HCT116 (cell line): ENCODE measurements around the gene DNAJB13. TPM values are rescaled to one million over a fixed set of nuclear protein-coding genes. Genes with fewer than 3 reads are reported as not detected.

Experiments
- ATAC-seq: fragments of 200-7000 bp; cut with Tn5 transposase; 2 replicates; pipeline ENCODE4 v1.9.1; 2020; ENCODE audit warnings: mild to moderate bottlenecking, moderate library complexity
- BruUV-seq: library from RNA; stranded (reverse); fragments of 400-500 nt; replicated peaks from 2 replicates; lab custom pipeline; 2021; lab: Mats Ljungman, UMichigan
- CTCF ChIA-PET: fragments of 300-600 bp; sonication (Branson Sonifier 250); formaldehyde crosslinking; loops from one replicate; lab custom pipeline; 2021; ENCODE audit warnings: antibody characterized with exemption; lab: Charles Lee
- POLR2A ChIA-PET: fragments of 300-600, 350-600 bp; sonication (Branson Sonifier 250); formaldehyde crosslinking; loops from one replicate; lab custom pipeline; 2021; ENCODE audit warnings: antibody characterized with exemption; lab: Charles Lee
- RAD21 ChIA-PET, 2 experiments: fragments of 300-600 bp; sonication (Branson Sonifier 250); formaldehyde crosslinking; loops; one replicate each; lab custom pipeline; 2023; ENCODE audit warnings: low total read pairs in 2 of 2; ENCODE audit not compliant: uncharacterized antibody in 2 of 2, unreplicated experiment in 2 of 2, low non-redundant PET in 1 of 2; lab: Charles Lee
- DNase-seq: peaks from one replicate; pipeline ENCODE4 v3.0.0-alpha.2; 2010; ENCODE audit warnings: low read depth, low spot score
- H2AFZ ChIP-seq: fragments of 200-600 bp; shearing (Covaris generic), sonication (generic); 2 replicates; pipeline ENCODE4 v1.6.1; 2017; ENCODE audit warnings: low read depth, mixed run types, mixed read lengths, antibody characterized with exemption, low read length; ENCODE audit not compliant: poor library complexity, severe bottlenecking
- H3K27ac ChIP-seq: 2 replicates; pipeline ENCODE4 v1.5.1; 2012; ENCODE audit warnings: low read depth, low read length
- H3K27me3 ChIP-seq: fragments of 200-600 bp; sonication (generic); 2 replicates; pipeline ENCODE4 v1.6.1; 2016; ENCODE audit warnings: mixed run types, low read length, mixed read lengths; ENCODE audit not compliant: insufficient read depth
- H3K36me3 ChIP-seq, 2 experiments: fragments of 200-500 bp in 1 of 2; fragments of 200-600 bp in 1 of 2; sonication (Bioruptor generic) in 1 of 2; sonication (generic) in 1 of 2; 2 replicates each; pipeline versions ENCODE4 v1.5.1 to v1.6.1; 2014 to 2016; ENCODE audit warnings: low read length in 2 of 2, inconsistent platforms in 1 of 2, mixed read lengths in 1 of 2, mixed run types in 1 of 2; ENCODE audit not compliant: insufficient read depth in 2 of 2, control insufficient read depth in 1 of 2
- H3K4me1 ChIP-seq, 2 experiments: fragments of 200-600 bp in 1 of 2; sonication (generic) in 1 of 2; 2 replicates each; pipeline versions ENCODE4 v1.5.1 to v1.6.1; 2012 to 2017; ENCODE audit warnings: low read length in 2 of 2, inconsistent platforms in 1 of 2, mild to moderate bottlenecking in 1 of 2, mixed read lengths in 1 of 2, mixed run types in 1 of 2, moderate library complexity in 1 of 2; ENCODE audit not compliant: insufficient read depth in 2 of 2, control insufficient read depth in 1 of 2
- H3K4me2 ChIP-seq: fragments of 200-600 bp; sonication (generic); 2 replicates; pipeline ENCODE4 v1.6.1; 2017; ENCODE audit warnings: mixed run types, low read length, mixed read lengths
- H3K4me3 ChIP-seq, 2 experiments: fragments of 200-600 bp in 1 of 2; sonication (generic) in 1 of 2; replicated peaks in 1 of 2; 2 replicates each; pipeline ENCODE4 v1.5.1; 2011 to 2016; ENCODE audit warnings: low read length in 2 of 2, control low read depth in 1 of 2, low read depth in 1 of 2, mild to moderate bottlenecking in 1 of 2, mixed read lengths in 1 of 2, mixed run types in 1 of 2
- H3K79me2 ChIP-seq: fragments of 200-600 bp; sonication (generic); 2 replicates; pipeline ENCODE4 v1.6.1; 2017; ENCODE audit warnings: mild to moderate bottlenecking, mixed run types, low read length, moderate library complexity, mixed read lengths; ENCODE audit not compliant: insufficient read depth
- H3K9ac ChIP-seq: fragments of 200-600 bp; sonication (generic); 2 replicates; pipeline ENCODE4 v1.6.1; 2016; ENCODE audit warnings: low read length, mixed read lengths
- H3K9me2 ChIP-seq: fragments of 200-600 bp; sonication (generic), shearing (Covaris generic); 2 replicates; pipeline ENCODE4 v1.6.1; 2017; ENCODE audit warnings: mixed run types, mild to moderate bottlenecking, moderate library complexity; ENCODE audit not compliant: insufficient read depth
- H3K9me3 ChIP-seq, 2 experiments: fragments of 200-500 bp in 1 of 2; fragments of 200-600 bp in 1 of 2; sonication (Bioruptor generic) in 1 of 2; sonication (generic) in 1 of 2; 2 replicates each; pipeline ENCODE4 v1.6.1; 2014 to 2017; ENCODE audit warnings: low read length in 2 of 2, mixed read lengths in 2 of 2, inconsistent platforms in 1 of 2, low read depth in 1 of 2, mild to moderate bottlenecking in 1 of 2, mixed run types in 1 of 2, moderate library complexity in 1 of 2; ENCODE audit not compliant: control insufficient read depth in 1 of 2, insufficient read depth in 1 of 2
- H4K20me1 ChIP-seq: fragments of 200-600 bp; sonication (generic), shearing (Covaris generic); 2 replicates; pipeline ENCODE4 v1.6.1; 2017; ENCODE audit warnings: mixed run types, mild to moderate bottlenecking, moderate library complexity; ENCODE audit not compliant: insufficient read depth
- CBX3 ChIP-seq: IDR thresholded peaks from 2 replicates; pipeline ENCODE4 v1.6.1; 2012; ENCODE audit warnings: low read depth
- EGR1 ChIP-seq: IDR thresholded peaks from 2 replicates; pipeline ENCODE4 v1.6.1; 2012; ENCODE audit warnings: low read depth
- EZH2 ChIP-seq: fragments of 200-600 bp; sonication (generic); IDR thresholded peaks from 2 replicates; pipeline ENCODE4 v1.6.1; 2017; ENCODE audit warnings: antibody characterized with exemption, mixed run types
- EZH2phosphoT487 ChIP-seq: fragments of 200-600 bp; IDR thresholded peaks from 2 replicates; pipeline ENCODE4 v1.6.1; 2018; ENCODE audit warnings: antibody characterized with exemption, borderline replicate concordance
- JUND ChIP-seq: IDR thresholded peaks from 2 replicates; pipeline ENCODE4 v1.6.1; 2012
- POLR2A ChIP-seq: IDR thresholded peaks from 2 replicates; pipeline ENCODE4 v1.7.0; 2011; ENCODE audit warnings: borderline replicate concordance; ENCODE audit not compliant: insufficient read depth, insufficient read length; ENCODE audit errors: extremely low read depth
- RAD21 ChIP-seq: IDR thresholded peaks from 2 replicates; pipeline ENCODE4 v1.6.1; 2012; ENCODE audit warnings: low read depth, mild to moderate bottlenecking
- TCF7L2 ChIP-seq: IDR thresholded peaks from 2 replicates; pipeline ENCODE4 v1.7.0; 2011; ENCODE audit warnings: borderline replicate concordance, inconsistent platforms; ENCODE audit not compliant: insufficient read depth, insufficient read length; ENCODE audit errors: extremely low read depth
- ZFX ChIP-seq: fragments of 450-650 bp; IDR thresholded peaks from 2 replicates; pipeline ENCODE4 v1.6.1; 2017
- intact Hi-C: fragments of 100-400 bp; cut with micrococcal nuclease; formaldehyde crosslinking; loops from 2 replicates; pipeline ENCODE4 v1.10.0; 2022
- total RNA-seq: library from RNA; stranded (reverse); gene quantifications from one replicate; pipeline ENCODE4 v1.2.1, GENCODE V29; 2021; ENCODE audit not compliant: unreplicated experiment
- TF ChIP-seq, protein P1 (sequence below): IDR thresholded peaks from 2 replicates; pipeline ENCODE4 v1.6.1; 2012; ENCODE audit warnings: low read depth
- TF ChIP-seq, protein P2 (sequence below): IDR thresholded peaks from 2 replicates; pipeline ENCODE4 v1.6.1; 2011; ENCODE audit warnings: mild to moderate bottlenecking, low read length, moderate library complexity; ENCODE audit not compliant: insufficient replicate concordance; ENCODE audit errors: extremely low read depth
- TF ChIP-seq, protein P3 (sequence below): IDR thresholded peaks from 2 replicates; pipeline ENCODE4 v1.6.1; 2012

The DNAJB13 gene
- total RNA-seq, 1 experiment from 2014 or later = 0.22 TPM

DNA sequence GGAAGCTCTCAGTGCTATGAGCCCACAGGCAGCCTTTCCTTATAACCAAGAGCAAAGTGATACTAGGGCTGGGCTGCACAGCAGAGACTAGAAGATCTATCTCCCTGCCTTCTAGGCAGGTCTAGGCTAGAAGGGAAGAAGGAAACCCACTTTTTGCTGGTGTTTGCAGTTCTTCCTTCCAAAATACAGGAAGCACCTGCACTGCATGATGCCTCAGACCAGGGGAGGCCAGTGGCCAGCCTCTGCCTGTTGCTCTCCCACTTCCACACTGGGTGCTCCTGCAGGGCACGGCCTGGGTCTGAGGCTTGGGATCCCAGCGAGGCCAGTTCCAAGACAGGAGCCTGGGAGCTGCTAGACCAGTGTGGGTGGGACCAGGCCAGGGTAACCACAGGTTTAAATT is 64.1 kb downstream of the DNAJB13 start (continued):
- TF ChIP-seq, protein P1, sequence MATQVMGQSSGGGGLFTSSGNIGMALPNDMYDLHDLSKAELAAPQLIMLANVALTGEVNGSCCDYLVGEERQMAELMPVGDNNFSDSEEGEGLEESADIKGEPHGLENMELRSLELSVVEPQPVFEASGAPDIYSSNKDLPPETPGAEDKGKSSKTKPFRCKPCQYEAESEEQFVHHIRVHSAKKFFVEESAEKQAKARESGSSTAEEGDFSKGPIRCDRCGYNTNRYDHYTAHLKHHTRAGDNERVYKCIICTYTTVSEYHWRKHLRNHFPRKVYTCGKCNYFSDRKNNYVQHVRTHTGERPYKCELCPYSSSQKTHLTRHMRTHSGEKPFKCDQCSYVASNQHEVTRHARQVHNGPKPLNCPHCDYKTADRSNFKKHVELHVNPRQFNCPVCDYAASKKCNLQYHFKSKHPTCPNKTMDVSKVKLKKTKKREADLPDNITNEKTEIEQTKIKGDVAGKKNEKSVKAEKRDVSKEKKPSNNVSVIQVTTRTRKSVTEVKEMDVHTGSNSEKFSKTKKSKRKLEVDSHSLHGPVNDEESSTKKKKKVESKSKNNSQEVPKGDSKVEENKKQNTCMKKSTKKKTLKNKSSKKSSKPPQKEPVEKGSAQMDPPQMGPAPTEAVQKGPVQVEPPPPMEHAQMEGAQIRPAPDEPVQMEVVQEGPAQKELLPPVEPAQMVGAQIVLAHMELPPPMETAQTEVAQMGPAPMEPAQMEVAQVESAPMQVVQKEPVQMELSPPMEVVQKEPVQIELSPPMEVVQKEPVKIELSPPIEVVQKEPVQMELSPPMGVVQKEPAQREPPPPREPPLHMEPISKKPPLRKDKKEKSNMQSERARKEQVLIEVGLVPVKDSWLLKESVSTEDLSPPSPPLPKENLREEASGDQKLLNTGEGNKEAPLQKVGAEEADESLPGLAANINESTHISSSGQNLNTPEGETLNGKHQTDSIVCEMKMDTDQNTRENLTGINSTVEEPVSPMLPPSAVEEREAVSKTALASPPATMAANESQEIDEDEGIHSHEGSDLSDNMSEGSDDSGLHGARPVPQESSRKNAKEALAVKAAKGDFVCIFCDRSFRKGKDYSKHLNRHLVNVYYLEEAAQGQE = no peak
- TF ChIP-seq POLR2A = no peak
- TF ChIP-seq EZH2 = no peak
- TF ChIP-seq EGR1 = no peak
- TF ChIP-seq TCF7L2 = no peak
- TF ChIP-seq EZH2phosphoT487 = no peak
- TF ChIP-seq, protein P2, sequence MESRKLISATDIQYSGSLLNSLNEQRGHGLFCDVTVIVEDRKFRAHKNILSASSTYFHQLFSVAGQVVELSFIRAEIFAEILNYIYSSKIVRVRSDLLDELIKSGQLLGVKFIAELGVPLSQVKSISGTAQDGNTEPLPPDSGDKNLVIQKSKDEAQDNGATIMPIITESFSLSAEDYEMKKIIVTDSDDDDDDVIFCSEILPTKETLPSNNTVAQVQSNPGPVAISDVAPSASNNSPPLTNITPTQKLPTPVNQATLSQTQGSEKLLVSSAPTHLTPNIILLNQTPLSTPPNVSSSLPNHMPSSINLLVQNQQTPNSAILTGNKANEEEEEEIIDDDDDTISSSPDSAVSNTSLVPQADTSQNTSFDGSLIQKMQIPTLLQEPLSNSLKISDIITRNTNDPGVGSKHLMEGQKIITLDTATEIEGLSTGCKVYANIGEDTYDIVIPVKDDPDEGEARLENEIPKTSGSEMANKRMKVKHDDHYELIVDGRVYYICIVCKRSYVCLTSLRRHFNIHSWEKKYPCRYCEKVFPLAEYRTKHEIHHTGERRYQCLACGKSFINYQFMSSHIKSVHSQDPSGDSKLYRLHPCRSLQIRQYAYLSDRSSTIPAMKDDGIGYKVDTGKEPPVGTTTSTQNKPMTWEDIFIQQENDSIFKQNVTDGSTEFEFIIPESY = no peak

DNA sequence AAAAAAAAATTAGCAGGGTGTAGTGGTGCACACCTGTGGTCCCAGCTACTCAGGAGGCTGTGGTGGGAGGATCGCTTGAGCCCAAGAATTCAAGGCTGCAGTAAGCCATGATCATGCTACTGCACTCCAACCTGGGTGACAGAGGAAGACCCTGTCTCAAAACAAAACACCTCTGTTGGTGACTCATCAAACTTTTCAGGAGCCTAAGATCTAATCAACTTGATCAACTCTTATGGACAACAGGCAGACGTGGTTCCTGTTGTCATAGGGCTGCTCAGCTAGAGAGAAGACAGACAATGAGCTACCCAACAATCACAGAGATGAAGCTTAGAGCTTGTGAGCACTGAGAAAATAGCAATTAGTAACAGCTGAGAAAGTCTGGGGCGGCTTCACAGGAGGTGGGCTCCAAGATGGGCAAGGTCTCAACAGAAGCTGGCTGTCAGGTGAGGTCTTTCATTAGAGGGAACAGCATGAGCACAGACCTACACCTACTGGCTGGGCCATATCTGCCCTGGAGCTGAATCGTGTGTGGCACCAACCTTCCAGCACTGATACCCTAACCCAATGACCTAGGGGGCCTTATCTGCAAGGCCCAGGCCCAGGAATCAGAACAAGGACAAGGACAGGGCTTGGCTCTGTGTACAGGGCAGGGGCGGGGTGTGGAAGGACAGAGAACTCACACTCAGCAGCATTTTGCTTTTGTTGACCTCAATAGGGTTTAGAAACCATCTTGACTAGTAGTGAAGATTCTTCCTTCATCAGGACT is 65.3 kb downstream of the DNAJB13 start:
- H3K4me2 ChIP-seq = no peak overlapping the region
- no peaks in the 10 kb centered on the region for H4K20me1 ChIP-seq
- DNase-seq (no peak), ATAC-seq (no peak)
- H3K4me3 ChIP-seq = no peak overlapping the region
- no peaks in the 10 kb centered on the region for H3K4me1 ChIP-seq
- no peak overlapping the region for H2AFZ ChIP-seq
- H3K27me3 ChIP-seq = no peaks in the 10 kb centered on the region
- no peak overlapping the region for H3K27ac ChIP-seq
- intact Hi-C loops = no loop called here
- TF ChIP-seq, protein P3, sequence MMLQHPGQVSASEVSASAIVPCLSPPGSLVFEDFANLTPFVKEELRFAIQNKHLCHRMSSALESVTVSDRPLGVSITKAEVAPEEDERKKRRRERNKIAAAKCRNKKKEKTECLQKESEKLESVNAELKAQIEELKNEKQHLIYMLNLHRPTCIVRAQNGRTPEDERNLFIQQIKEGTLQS = no peak
- no peak for TF ChIP-seq CBX3
- no peak for TF ChIP-seq POLR2A
- TF ChIP-seq, protein P2 = no peak
- no peak for TF ChIP-seq RAD21
- no peak for TF ChIP-seq TCF7L2
- no peak for TF ChIP-seq ZFX
- TF ChIP-seq JUND = no peak
- no TSS peak for BruUV-seq
- no peak overlapping the region for H3K9ac ChIP-seq
- no peaks in the 10 kb centered on the region for H3K9me2 ChIP-seq
- no peaks in the 10 kb centered on the region for H3K79me2 ChIP-seq
- H3K9me3 ChIP-seq = no peaks in the 10 kb centered on the region
- no peaks in the 10 kb centered on the region; a peak in 1 of 4 replicates for H3K36me3 ChIP-seq
- POLR2A ChIA-PET = no interaction called here
- RAD21 ChIA-PET = no interaction called here
- CTCF ChIA-PET = no interaction called here
